ENCODE measurements around the gene FBRSL1. TPM values are rescaled to one million over a fixed set of nuclear protein-coding genes. Genes with fewer than 3 reads are reported as not detected.
A peak's percentile ranks its signal among the peaks of the same experiment; 100 is the strongest.
"Not testable (repeated sequence)": the region's sequence is repeated elsewhere in the genome, so short reads cannot be mapped to it uniquely, and the experiment has no call there.

The FBRSL1 gene
- polyA plus RNA-seq, 1 donor from 2014 or later = 6.8 TPM

DNA sequence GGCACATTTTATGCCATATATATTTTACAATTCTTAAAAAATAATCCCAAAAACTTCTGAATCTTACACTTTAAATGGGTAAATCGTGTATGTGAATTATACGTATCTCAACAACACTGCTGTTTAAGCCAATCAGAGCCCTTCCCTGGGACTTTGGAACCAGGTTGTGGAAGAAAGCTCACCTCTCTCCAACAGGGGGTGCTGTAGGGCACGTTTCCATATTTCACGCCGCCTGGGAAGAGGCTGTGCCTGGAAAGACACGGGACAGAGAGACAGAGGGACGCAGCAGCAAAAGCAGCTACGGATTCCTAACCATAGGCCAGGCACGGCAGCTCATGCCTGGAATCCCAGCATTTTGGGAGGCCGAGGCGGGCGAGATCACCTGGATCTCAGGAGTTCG lies 29.4 kb upstream of the FBRSL1 start:
- Mint-ChIP-seq H3K4me1 (peaks cover 6 to 8% (median 8%) of the 10 kb centered on the region in 3 donors), H3K27me3 (no peaks in the 10 kb centered on the region), H3K36me3 (no peaks in the 10 kb centered on the region), H3K27ac (no peak overlapping the region), H3K4me3 (no peak overlapping the region), H3K9me3 (peaks cover 0 to 2% (median 0%) of the 10 kb centered on the region in 3 donors)

DNA sequence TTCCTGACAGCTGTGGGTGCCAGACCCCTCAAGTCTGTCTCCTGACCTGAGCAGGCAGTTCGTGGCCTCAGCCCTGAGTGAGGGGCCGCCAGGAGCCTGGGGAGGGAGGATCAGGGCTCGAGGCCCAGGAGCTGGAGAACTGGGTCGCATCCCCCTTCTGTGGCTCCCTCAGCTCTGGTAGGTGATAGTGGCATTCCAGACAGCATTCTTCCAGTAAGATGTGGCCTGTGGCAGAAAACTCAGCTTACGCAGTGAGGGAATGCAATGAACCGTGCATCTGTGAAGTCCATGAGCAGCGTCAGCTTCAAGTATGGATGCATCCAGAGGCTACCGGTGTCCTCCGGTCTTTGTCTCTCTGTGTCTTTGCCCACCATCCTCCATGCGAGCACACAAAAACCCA lies 28.4 kb upstream of the FBRSL1 start:
- Mint-ChIP-seq H3K36me3 (no peaks in the 10 kb centered on the region), H3K27ac (peak overlapping the region in 1 of 3 donors; percentile 35), H3K4me3 (no peak overlapping the region), H3K9me3 (no peaks in the 10 kb centered on the region), H3K27me3 (no peaks in the 10 kb centered on the region), H3K4me1 (peaks cover 4 to 12% (median 6%) of the 10 kb centered on the region in 3 donors)

DNA sequence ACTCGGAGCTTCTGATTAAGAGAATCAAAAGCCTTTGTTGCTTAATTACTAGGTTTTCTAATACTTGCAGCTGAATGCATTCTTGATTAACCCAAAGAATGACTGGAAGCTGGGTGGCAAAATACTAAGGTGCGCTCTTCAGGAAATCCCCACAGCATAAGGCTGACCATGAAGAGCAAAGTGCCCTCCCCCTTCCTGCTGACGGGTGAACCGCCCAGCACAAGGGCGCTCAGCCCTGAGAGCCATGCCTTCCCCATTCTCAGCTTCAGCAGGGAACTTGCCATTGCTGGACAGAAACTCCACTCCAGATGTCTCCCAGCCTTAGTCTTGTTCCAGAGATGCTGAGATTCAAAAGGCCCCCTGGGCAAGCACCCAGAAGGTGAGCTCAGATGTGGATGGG lies 27.2 kb upstream of the FBRSL1 start:
- Mint-ChIP-seq H3K9me3 (no peaks in the 10 kb centered on the region), H3K36me3 (no peaks in the 10 kb centered on the region)

DNA sequence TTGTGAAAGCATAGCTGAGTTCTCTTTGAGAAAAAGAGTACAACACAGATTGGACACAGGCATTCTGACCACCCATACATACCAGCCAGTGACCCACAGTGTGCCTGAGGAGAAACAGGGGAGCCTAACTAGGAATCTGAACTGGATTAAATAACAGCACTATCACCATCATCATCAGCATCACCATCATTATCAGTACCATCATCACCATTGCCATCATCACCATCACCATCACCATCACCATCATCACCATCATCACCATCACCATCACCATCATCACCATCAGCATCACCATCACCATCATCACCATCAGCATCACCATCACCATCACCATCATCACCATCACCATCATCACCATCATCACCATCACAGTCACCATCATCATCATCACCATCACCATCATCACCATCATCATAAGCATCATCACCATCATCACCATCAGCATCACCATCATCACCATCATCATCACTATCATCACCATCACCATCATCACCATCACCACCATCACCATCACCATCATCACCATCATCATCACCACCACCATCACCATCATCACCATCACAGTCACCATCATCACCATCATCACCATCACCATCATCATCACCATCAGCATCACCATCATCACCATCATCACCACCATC lies 26.5 kb upstream of the FBRSL1 start:
- not testable (repeated sequence) for H3K36me3 Mint-ChIP-seq, H3K4me3 Mint-ChIP-seq, H3K27me3 Mint-ChIP-seq, H3K9me3 Mint-ChIP-seq, H3K27ac Mint-ChIP-seq
- peaks cover 10 to 18% (median 14%) of the 10 kb centered on the region in 3 donors for H3K4me1 Mint-ChIP-seq

More for the DNA sequence above, 27.2 kb upstream of the FBRSL1 start:
- no peaks in the 10 kb centered on the region for H3K27me3 Mint-ChIP-seq
- peak overlapping the region in 1 of 3 donors; percentile 80 for H3K27ac Mint-ChIP-seq
- H3K4me1 Mint-ChIP-seq = peaks cover 4 to 12% (median 8%) of the 10 kb centered on the region in 3 donors
- no peak overlapping the region for H3K4me3 Mint-ChIP-seq

DNA sequence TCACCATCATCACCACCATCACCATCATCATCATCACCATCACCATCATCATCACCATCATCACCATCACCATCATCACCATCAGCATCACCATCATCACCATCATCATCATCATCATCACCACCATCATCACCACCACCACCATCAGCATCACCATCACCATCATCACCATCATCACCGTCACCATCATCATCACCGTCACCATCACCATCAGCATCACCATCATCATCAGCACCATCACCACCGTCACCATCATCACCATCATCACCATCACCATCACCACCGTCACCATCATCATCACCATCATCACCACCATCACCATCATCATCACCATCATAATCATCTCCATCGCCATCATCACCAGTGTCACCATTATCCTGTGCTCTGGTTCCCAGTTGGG lies 25.6 kb upstream of the FBRSL1 start:
- peaks cover 13 to 22% (median 17%) of the 10 kb centered on the region in 3 donors for H3K4me1 Mint-ChIP-seq
- not testable (repeated sequence) for H3K36me3 Mint-ChIP-seq, H3K9me3 Mint-ChIP-seq, H3K27ac Mint-ChIP-seq, H3K27me3 Mint-ChIP-seq, H3K4me3 Mint-ChIP-seq

DNA sequence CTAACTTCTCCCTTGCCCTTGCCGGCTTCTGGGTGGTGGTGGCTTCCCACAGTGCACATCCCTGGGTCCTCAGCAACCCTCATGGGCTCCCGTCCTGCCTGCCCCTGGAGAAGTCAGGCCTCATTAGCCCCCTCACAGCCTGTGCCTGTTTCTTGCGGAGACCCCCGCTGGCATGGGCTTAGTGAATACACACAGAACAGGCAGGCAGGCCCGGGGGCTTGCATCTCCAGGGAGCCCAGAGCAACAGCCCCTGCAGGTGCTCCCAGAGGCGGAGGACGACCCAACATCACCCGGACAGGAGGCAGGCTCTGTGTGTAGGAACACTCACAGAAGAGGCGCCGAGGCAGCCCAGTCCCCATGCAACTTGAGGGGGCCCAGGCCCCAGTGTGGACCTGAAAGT lies 25.1 kb upstream of the FBRSL1 start:
- Mint-ChIP-seq H3K27ac (peak overlapping the region in 1 of 3 donors; percentile 19), H3K4me3 (no peak overlapping the region), H3K27me3 (peaks cover 2% of the 10 kb centered on the region), H3K36me3 (peaks cover 1% of the 10 kb centered on the region), H3K9me3 (no peaks in the 10 kb centered on the region), H3K4me1 (peaks cover 18 to 27% (median 22%) of the 10 kb centered on the region in 3 donors)

DNA sequence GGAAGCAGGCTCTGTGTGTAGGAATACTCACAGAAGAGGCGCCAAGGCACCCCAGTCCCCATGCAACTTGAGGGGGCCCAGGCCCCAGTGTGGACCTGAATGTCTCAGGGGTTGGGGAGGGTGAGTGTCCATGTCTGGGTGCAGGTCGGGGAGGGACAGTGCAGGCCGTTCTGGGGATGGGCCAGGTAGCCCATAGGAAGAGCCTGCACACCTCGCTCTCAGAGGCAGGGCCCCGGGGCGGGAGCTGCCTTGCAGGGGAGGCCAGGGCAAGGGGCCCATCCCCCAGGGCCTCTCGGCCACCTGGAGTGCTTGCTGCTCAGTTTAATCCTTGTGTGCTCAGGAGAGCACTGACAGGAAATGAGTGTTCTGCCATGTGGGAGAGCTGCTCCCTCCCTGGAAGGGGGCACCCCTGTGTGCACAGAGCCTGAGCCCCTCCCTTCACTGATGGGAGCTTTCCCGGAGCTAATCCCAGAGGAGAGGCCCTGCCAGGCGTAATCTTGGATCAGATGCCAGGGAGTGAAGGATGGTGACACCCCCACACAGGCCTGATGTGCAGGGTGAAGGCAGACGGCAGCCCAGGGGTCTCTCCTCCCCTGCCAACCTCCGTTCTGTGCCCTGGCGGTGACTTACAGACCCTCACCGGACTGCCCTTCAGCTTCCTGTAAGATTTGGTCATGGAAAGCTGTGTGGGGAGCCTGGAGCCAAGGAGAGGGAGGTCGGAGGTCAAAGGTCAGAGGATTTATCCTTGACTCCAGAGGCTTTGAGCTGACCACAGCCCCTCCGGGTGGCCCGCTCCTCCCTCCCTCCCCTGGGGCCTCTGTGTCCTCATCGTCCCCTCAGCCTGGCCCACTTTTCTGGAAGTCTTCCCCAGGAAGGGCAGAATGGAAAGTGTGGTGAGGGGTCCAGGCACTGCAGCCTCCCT lies 24.4 kb upstream of the FBRSL1 start:
- H3K27me3 Mint-ChIP-seq = peaks cover 2% of the 10 kb centered on the region
- peaks cover 23 to 31% (median 26%) of the 10 kb centered on the region in 3 donors for H3K4me1 Mint-ChIP-seq
- no peaks in the 10 kb centered on the region for H3K9me3 Mint-ChIP-seq
- H3K36me3 Mint-ChIP-seq = peaks cover 1% of the 10 kb centered on the region
- H3K27ac Mint-ChIP-seq = peak overlapping the region in 1 of 3 donors; percentile 19
- no peak overlapping the region for H3K4me3 Mint-ChIP-seq

DNA sequence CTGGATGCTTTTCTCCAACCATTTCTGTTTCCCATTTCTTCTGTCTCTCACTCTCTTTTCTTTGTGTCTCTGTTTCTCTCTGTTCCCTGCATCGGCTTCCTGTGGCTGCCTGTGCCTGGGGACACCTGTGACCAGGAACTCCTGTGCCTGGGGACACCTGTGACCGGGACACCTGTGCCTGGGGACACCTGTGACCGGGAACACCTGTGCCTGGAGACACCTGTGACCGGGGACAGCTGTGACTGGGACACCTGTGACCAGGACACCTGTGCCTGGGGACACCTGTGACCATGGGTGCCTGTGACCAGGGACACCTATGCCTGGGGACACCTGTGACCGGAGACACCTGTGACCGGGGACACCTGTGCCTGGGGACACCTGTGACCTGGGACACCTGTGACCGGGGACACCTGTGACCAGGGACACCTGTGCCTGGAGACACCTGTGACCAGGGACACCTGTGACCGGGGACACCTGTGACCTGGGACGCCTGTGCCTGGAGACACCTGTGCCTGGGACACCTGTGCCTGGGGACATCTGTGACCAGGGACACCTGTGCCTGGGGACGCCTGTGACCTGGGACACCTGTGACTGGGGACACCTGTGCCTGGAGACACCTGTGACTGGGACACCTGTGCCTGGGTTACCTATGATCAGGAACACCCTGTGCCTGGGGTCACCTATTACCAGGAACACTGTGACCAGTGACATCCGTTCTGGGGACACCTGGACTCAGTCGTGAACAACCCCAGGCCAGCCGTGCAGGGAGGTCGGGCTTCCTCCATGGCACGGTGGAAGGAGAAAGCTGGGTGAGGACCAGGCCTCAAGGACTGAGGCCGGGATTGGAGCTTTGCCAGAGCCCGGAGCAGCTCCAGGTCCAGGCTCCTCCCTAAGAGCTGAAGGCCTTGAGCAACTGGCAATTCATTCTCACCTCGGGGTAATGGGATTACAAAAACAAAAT lies 23.4 kb upstream of the FBRSL1 start:
- no peaks in the 10 kb centered on the region for H3K9me3 Mint-ChIP-seq
- H3K36me3 Mint-ChIP-seq = peaks cover 1% of the 10 kb centered on the region
- peak overlapping the region in 1 of 4 donors; percentile 2 for H3K4me3 Mint-ChIP-seq
- H3K27ac Mint-ChIP-seq = no peak overlapping the region
- H3K4me1 Mint-ChIP-seq = peaks cover 26 to 36% (median 33%) of the 10 kb centered on the region in 3 donors
- H3K27me3 Mint-ChIP-seq = peaks cover 2% of the 10 kb centered on the region

DNA sequence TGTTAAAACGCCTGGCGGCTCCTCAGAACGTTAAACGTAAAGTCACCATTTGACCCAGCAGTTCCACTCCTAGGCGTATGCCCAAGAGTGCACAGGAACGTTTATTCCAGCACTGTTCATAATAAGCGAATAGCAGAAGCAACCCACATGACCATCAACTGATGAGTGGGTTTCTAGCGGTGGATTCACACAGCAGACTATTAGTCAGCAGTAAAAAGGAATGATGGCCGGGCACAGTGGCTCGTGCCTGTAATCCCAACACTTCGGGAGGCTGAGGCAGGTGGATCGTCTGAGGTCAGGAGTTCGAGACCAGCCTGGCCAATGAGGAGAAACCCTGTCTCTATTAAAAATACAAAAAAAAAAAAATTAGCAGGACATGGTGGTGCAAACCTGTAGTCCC lies 22.4 kb upstream of the FBRSL1 start:
- no peaks in the 10 kb centered on the region for H3K9me3 Mint-ChIP-seq
- peaks cover 29 to 34% (median 32%) of the 10 kb centered on the region in 3 donors for H3K4me1 Mint-ChIP-seq
- peak overlapping the region in 3 of 4 donors; percentile 46 to 96 (median 72) for H3K4me3 Mint-ChIP-seq
- H3K36me3 Mint-ChIP-seq = peaks cover 1% of the 10 kb centered on the region
- H3K27me3 Mint-ChIP-seq = peaks cover 2% of the 10 kb centered on the region
- peak overlapping the region; percentile 23 to 95 (median 85) for H3K27ac Mint-ChIP-seq

DNA sequence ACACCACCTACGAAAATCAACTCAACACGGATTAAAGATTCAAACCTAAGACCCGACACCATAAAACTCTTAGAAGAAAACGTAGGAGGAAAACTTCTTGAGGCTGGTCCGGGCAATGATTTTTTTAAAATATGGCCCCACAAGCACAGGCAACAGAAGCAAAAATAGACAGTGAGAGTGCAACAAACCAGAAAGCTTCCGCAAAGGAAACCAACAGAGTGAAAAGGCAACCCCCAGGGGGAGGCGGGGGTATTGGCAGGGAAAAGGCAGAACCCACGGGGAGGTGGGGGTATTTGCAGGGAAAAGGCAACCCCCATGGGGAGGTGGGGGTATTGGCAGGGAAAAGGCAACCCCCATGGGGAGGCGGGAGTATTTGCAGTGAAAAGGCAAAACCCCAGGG lies 20.5 kb upstream of the FBRSL1 start:
- H3K36me3 Mint-ChIP-seq = peaks cover 1% of the 10 kb centered on the region
- no peaks in the 10 kb centered on the region for H3K9me3 Mint-ChIP-seq
- H3K4me3 Mint-ChIP-seq = peak overlapping the region; percentile 63 to 93 (median 78)
- peaks cover 2% of the 10 kb centered on the region for H3K27me3 Mint-ChIP-seq
- H3K4me1 Mint-ChIP-seq = peaks cover 27 to 33% (median 32%) of the 10 kb centered on the region in 3 donors
- peak overlapping the region; percentile 14 to 95 (median 91) for H3K27ac Mint-ChIP-seq

DNA sequence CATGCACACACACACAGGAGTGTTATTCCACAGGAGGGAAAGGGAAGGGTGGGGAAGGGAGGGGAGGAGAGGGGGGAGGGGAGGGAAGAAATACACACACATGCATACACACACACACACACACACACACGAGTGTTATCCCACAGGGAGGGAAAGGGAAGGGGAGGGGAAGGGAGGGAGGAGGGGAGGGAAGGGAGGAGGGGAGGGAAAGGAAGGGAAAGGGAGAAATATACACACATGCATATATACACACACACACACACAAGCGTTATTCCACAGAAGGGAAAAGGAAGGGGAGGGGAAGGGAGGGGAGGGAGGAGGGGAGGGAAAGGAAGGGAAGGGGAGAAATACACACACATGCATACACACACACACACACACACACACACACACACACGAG lies 19.6 kb upstream of the FBRSL1 start:
- H3K4me1 Mint-ChIP-seq = peaks cover 27 to 33% (median 32%) of the 10 kb centered on the region in 3 donors
- no peaks in the 10 kb centered on the region for H3K9me3 Mint-ChIP-seq

DNA sequence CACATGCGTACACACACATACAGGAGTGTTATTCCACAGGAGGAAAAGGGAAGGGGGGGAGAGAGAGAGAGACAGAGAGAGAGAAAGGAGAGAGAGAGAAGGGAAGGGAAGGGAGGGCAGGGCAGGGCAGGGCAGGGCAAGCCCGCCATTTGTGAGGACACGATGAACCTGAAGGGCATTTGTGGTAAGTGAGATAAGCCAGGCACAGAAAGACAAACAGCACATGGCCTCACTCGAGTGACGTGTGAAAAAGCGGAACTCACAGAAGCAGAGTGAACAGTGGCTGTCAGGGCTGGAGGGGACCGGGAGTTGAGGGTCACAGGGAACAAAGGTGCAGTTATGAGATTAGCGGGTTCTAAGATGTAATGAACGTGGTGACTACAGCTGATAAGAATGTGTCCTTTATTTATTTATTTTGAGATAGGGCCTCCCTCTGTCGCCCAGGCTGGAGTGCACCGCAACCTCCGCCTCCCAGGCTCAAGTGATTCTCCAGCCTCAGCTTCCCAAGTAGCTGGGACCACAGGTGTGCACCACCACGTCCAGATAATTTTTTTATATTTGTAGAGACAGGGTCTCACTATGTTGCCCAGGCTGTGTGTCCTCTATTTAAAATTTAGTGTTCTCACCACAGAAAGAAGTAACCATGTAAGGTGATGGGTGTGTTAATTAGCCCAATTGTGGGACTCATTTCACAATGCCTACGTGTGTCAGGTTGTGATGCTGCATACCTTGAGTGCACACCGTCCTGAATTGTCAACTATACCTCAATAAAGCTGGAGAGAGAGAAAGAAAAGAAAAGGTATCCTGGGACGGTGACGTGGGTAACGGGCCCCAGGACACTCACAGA lies 18.7 kb upstream of the FBRSL1 start:
- Mint-ChIP-seq H3K9me3 (no peaks in the 10 kb centered on the region), H3K27me3 (peaks cover 4% of the 10 kb centered on the region), H3K4me1 (peaks cover 27 to 34% (median 30%) of the 10 kb centered on the region in 3 donors), H3K4me3 (peak overlapping the region; percentile 60 to 93 (median 85)), H3K27ac (peak overlapping the region; percentile 63 to 94 (median 93)), H3K36me3 (peaks cover 1% of the 10 kb centered on the region)

More for the DNA sequence above, 19.6 kb upstream of the FBRSL1 start:
- H3K27me3 Mint-ChIP-seq = peaks cover 2% of the 10 kb centered on the region
- H3K27ac Mint-ChIP-seq = no peak overlapping the region
- peak overlapping the region in 1 of 4 donors; percentile 93 for H3K4me3 Mint-ChIP-seq
- peaks cover 1% of the 10 kb centered on the region for H3K36me3 Mint-ChIP-seq

DNA sequence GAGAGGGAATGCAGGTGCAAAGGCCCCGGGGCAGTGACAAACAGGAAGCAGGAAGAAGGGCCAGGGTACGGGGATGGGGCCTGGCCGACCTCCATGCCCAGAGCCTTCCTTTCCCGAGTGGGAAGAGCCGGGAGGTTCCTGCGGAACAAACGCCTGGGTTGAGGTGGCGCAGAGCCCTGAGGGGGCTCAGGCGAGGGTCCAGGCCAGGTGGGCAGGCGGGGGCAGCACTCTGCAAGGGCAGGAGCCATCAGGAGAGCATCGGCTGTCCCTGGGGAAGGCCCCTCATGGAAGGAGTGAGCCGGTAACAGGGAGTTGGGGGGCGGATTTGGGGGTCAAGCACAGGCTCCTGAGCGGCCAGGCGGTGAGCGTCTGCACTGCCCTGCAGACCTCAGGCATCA lies 18.1 kb upstream of the FBRSL1 start:
- peaks cover 7% of the 10 kb centered on the region for H3K27me3 Mint-ChIP-seq
- H3K36me3 Mint-ChIP-seq = peaks cover 1% of the 10 kb centered on the region
- H3K4me3 Mint-ChIP-seq = peak overlapping the region in 3 of 4 donors; percentile 55 to 93 (median 83)
- peaks cover 27 to 38% (median 33%) of the 10 kb centered on the region in 3 donors for H3K4me1 Mint-ChIP-seq
- peak overlapping the region; percentile 63 to 93 (median 76) for H3K27ac Mint-ChIP-seq
- H3K9me3 Mint-ChIP-seq = no peaks in the 10 kb centered on the region
